Stimulated activated CD4-positive, alpha-beta T cell treated with anti-CD3 and anti-CD28 coated beads, Interleukin-1b, Interleukin-23, amount 100 ng/mL, for 24 hours (primary cell): ENCODE data around the gene TIFAB.

ENCODE experiments used
- DNase-seq, 4 experiments: peaks; one replicate each; pipeline ENCODE4 v3.0.0-alpha.2; 2020; ENCODE audit warnings: low read depth in 4 of 4, low spot score in 1 of 4

Gene TIFAB

DNA sequence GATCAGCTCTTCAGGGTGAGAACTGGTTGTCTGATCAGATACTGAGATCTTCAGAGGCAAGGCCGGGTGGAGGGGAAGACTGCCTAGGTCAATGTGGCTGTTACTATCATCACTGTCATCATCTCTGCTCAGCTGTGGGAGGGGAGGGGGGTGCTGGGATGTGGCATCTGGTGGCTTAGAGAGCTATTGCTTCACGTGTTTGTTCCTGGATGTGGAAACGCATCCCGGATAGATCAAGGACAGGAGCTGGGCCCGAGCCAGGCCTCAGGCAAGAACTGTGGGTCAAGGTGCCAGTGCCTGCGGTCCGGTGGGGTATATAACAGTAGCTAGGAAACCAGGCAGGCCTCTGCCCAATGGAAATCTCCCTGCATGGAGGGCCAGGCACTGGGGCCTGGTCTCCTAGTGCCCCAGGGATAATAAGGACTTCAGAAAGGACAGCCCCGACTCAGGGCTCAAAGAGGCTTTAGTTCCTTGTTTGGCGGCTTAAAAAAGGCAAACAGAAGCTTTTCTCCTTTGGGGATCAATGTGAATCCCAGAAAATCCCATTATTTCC, 30.3 kb upstream of the TIFAB start:
- no peak for DNase-seq

GRCh38 chr5:135481909-135482311, 29.8 kb upstream of the TIFAB start:
- DNase-seq: no peak

DNA sequence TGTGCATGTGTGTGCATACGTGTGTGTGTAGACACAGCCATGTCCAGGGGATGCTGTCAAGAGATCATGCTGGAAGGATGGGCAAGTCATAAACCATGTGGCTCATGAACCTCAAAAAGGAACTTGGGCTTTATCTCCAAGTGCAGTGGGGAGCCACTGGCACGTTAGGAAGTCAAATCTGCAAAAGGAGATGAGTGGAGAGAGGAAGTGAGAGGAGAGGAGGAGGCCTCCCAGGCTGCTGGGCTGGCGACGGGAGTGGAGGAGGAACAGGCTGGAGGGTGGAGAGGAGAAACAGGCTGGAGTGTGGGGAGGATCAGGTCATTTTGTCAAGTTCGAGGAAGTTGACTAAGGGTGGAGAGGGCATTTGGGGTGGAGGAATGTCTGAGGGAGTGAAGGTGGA, 29.2 kb upstream of the TIFAB start:
- DNase-seq: no peak

GRCh38 chr5:135480511-135480910, 28.4 kb upstream of the TIFAB start:
- DNase-seq: no peak

- no peak for DNase-seq
These were observed 26.8 kb upstream of the TIFAB start for GRCh38 chr5:135478938-135479337.

- DNase-seq: no peak
These were observed 25.5 kb upstream of the TIFAB start for GRCh38 chr5:135477613-135478066.

- no peak for DNase-seq
These were observed 24.7 kb upstream of the TIFAB start for GRCh38 chr5:135476615-135477581.

DNA sequence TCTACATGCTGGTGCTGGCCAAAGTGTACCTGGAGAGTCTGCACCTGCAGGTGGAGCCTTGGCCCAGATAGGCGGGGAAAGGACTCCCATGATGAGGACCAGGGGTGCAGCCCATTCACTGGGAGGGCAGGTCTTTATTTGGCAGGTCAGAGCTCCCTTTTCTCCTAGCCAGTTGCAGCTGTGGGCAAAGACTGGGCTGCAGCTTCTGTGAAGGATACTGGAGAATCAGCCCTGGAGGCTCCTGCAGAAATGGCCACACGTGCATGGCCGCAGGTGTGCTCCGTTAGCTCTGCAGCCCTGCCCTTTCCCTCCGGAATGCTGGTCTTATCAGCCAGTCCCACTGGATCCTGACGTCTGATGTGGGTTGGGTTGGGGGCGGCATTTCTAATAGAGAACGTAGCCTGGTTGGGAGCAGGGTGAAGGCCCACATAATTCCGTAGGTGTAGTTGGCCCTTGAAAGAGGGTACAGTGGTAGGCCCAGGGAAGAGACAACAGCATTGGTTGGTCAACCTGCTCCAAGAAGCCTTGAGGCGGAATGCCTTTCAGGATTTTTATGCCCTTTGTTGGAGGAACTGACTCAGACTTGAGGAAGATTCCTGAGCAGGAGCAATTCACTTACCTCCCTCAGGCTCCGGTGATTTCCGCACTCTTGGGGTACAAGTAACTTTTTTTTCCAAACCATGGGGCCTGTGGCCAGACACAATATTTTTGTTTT, 22.0 kb upstream of the TIFAB start:
- DNase-seq: no peak

- no peak for DNase-seq
These were observed 20.0 kb upstream of the TIFAB start for GRCh38 chr5:135472141-135472540.

GRCh38 chr5:135471726-135472125, 19.6 kb upstream of the TIFAB start:
- no peak for DNase-seq

DNA sequence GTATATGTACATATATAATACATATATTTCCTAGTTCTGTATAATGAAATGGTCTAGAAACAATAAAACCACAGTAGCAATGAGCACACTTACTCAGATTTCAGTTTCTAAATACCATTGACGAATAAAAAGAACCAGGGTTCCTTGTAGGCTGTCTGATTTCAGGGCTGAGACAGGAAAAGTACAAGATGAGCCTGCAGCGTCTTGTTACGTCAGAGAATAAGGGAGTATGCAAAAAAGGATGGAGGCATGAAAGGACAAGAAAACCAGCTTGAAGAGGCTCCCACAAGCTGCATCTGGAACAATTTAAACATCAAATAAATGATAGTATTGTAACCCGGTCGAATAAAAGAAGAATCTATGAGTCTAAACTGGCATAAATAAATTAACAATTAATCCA, 17.8 kb upstream of the TIFAB start:
- DNase-seq: no peak

DNA sequence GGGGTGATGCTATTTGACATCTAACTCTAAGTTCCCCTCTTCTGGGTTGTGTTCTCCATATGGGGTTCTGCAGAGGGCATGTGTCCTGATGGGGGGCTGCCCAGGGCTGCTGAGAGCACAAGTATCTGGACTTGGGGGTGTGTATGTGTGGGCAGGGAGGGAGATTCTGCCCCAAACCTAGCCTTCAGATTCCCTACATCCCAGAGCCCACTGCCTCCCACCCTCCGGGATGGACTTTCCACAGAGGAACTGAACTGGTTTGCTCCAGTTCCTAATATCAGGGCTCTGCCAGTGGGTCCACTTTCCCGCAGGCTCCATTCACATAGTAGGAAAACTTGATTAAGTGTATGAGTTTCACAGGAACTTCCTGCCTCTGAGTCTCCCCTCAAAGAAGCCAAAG, 16.4 kb upstream of the TIFAB start:
- DNase-seq: no peak

DNA sequence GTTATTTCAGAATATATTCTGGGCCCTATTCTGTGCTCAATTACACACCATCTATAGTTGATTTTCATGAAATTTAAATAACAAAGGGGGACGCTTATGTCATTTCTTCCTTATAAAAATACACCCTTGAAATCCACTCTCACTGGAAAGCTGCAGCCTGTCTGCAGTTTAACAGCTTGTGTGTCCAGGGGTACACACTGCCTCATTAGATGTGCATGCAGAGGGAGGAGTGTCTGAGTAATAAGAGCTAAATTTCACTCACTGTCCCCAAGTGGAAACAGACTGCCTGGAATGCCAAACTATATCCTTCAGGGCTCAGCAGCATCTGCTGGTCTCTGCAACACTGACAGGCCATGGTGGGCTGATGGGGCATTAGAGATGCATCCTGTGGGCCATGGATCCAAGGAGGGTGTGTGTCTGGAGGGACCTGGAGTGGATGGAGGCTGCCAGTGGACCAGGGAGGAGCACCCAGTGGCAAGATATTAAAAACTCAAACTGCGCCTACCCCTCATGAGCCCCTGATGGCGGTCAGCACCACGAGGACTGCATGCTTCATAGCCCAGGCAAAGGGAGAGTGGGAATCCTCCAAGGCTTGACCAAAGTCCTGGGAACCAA, 15.8 kb upstream of the TIFAB start:
- no peak for DNase-seq

DNA sequence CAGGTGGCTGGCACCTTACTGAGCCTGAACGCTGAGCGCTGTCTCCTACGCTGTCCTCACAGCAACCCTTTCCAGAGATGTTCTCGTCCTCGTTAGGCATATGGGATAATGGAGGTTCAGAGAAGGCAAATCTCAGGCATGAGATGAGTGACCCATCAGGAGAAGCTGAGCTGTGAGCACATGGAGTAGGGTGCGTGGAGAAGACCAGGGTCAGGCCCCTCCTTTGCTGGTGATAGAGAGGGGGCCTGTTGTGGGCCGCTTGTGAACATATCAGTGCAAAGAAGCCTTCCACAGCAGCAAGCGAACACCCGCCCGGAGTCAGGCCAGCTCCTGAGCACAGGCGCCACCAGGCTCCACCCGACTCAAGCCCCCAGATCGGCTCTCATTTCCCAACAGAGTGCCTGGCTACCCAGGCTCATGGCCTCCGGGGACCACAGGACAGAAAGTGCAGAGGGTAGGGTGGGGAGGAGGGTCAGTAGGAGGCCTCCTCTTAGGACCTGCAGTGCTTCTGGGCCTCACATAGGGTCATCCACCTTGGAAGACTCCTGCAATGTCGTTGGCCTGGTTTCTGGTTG, 15.0 kb upstream of the TIFAB start:
- no peak for DNase-seq

- peak; percentile 19 to 67 (median 64) for DNase-seq
These were observed 14.3 kb upstream of the TIFAB start for GRCh38 chr5:135466178-135467050.

DNA sequence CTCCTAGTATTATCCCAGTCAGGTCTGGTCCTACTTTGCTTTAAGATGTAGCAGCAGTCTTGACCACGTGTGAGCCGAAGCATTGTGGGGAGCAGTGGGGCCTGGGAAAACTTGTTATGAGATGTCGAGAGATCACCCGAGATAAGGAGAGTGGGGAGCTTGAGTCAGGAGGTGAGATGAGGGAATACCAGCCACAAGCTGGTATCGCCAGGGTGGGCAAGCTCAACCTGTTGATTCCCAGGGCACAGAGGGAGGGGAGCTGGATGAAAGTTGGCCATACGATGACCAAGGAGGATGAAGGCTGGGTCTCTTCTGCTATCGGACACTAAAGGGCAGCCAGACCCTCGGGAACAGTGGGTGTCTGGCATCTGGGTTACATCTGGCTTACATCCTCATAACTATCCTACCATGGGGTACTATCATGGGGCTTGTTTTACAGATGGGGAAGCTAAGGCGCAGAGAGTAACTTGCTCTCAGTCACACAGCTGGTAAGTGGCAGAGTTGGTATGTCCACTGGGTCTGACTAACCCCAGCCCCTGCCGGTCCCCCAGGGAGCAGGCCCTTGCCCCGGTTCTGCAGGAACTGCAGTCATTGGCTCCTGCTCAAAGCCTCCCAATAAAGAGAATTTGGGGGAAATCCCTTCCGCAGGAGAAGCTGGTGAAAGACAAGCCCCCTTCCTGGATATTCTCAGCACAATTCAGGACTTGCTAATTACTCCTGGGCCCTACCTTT, 13.4 kb upstream of the TIFAB start:
- DNase-seq: no peak

DNA sequence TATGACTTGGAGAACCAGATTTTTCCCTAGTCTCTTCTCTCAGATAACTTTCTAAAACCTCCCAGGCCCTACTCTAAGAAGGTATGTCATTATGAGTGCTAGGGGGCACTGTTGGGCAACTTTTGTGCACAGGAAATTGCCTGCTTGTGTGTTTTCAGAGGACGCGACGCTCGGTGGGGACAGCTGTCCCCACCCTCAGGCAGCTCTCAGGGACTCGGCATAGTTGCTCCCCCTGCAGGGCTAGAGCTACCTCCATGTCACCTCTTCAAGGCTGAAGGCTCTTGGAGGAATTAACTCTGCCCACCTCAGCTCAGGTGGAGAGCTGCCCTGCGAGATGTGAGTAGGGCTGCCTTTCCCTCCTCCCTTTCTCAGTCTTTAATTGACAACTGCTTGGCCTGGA, 10.2 kb upstream of the TIFAB start:
- DNase-seq: peak in 2 of 4 experiments; percentile 8 to 28

DNA sequence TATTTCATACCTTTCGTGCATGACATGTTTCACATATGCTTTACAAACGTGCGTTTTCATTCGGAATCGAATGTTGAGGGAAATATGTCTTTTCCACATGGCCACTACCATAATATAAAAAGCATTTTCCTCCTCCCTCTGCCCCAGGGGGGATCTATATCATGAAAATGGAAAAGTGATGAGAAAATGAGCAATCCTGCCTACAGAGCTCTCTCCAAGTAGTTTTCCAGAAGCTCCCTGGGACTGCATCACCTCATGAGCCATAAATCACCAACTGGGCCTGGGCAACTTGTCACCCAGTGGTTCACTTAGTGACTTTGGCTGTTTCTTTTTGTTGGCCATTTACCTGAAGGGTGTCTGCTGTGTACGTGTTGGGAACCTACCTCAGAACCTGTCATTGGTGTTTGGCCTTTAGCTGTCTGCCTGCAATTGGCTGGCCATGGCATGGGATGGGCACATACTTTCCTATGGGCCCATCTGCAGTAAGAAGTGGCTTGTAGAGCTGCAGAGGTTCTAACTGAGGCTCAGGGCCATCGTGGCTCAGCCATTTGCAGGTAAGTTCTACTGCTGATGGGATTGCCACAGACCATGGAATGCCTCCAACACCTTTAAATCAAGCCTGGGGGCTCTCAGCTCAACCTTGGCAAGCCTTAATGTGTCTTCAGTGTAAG, 9.5 kb upstream of the TIFAB start:
- no peak for DNase-seq
